Keratinocyte (primary cell): ENCODE results near the gene GRK4. TPM values are rescaled to one million over a fixed set of nuclear protein-coding genes. Genes with fewer than 3 reads are reported as not detected.
A peak's percentile ranks its signal among the peaks of the same experiment; 100 is the strongest.
"Not testable (repeated sequence)": the region's sequence is repeated elsewhere in the genome, so short reads cannot be mapped to it uniquely, and the experiment has no call there.

Source experiments
- DNase-seq: peaks from one replicate; pipeline ENCODE4 v3.0.0-alpha.2; 2011; ENCODE audit warnings: low read depth, missing footprints, low spot score
- FAIRE-seq: peaks from 2 replicates; lab custom pipeline; 2011; peaks lifted over from hg19 to GRCh38; lab: Jason Lieb, UNC
- H2AFZ ChIP-seq: 2 replicates; pipeline ENCODE4 v1.6.0; 2012; ENCODE audit warnings: low read length, control low read depth, inconsistent platforms; ENCODE audit not compliant: control insufficient read depth
- H3K27ac ChIP-seq: 2 replicates; pipeline ENCODE4 v1.5.1; 2011; ENCODE audit warnings: low read length; ENCODE audit not compliant: control insufficient read depth, insufficient read depth
- H3K27me3 ChIP-seq: 3 replicates; pipeline ENCODE4 v1.6.0; 2011; ENCODE audit warnings: low read length; ENCODE audit not compliant: control insufficient read depth, insufficient read depth; ENCODE audit errors: extremely low read depth
- H3K36me3 ChIP-seq, 2 experiments: 2 replicates in 1 of 2; 3 replicates in 1 of 2; pipeline ENCODE4 v1.5.1; 2011; ENCODE audit warnings: low read length in 2 of 2, mild to moderate bottlenecking in 1 of 2; ENCODE audit not compliant: control insufficient read depth in 2 of 2, insufficient read depth in 2 of 2; ENCODE audit errors: extremely low read depth in 1 of 2
- H3K4me1 ChIP-seq: 3 replicates; pipeline ENCODE4 v1.5.1; 2011; ENCODE audit warnings: low read length; ENCODE audit not compliant: control insufficient read depth, insufficient read depth; ENCODE audit errors: extremely low read depth
- H3K4me2 ChIP-seq: 3 replicates; pipeline ENCODE4 v1.6.0; 2011; ENCODE audit warnings: low read depth, low read length; ENCODE audit not compliant: control insufficient read depth, insufficient read depth; ENCODE audit errors: extremely low read depth
- H3K4me3 ChIP-seq, 3 experiments: fragments of 200-600 bp in 1 of 3; sonication (generic) in 1 of 3; 2 replicates in 2 of 3; 3 replicates in 1 of 3; pipeline ENCODE4 v1.5.1; 2011 to 2016; ENCODE audit warnings: low read length in 3 of 3, mild to moderate bottlenecking in 3 of 3, control low read depth in 2 of 3, inconsistent platforms in 1 of 3, low read depth in 1 of 3, mixed read lengths in 1 of 3, mixed run types in 1 of 3, moderate library complexity in 1 of 3; ENCODE audit not compliant: control insufficient read depth in 2 of 3, insufficient read depth in 2 of 3; ENCODE audit errors: extremely low read depth in 1 of 3
- H3K79me2 ChIP-seq: 2 replicates; pipeline ENCODE4 v1.6.0; 2012; ENCODE audit warnings: low read length; ENCODE audit not compliant: control insufficient read depth, insufficient read depth
- H3K9ac ChIP-seq: 3 replicates; pipeline ENCODE4 v1.6.0; 2011; ENCODE audit warnings: low read length; ENCODE audit not compliant: control insufficient read depth, insufficient read depth; ENCODE audit errors: extremely low read depth
- H3K9me1 ChIP-seq: 3 replicates; pipeline ENCODE4 v1.6.0; 2011; ENCODE audit warnings: low read length; ENCODE audit not compliant: control insufficient read depth, insufficient read depth; ENCODE audit errors: extremely low read depth
- H3K9me3 ChIP-seq: 2 replicates; pipeline ENCODE4 v1.5.1; 2012; ENCODE audit warnings: low read depth, low read length; ENCODE audit not compliant: control insufficient read depth
- H4K20me1 ChIP-seq: 3 replicates; pipeline ENCODE4 v1.6.0; 2011; ENCODE audit warnings: low read length; ENCODE audit not compliant: control insufficient read depth, insufficient read depth; ENCODE audit errors: extremely low read depth
- EZH2 ChIP-seq: IDR thresholded peaks from one replicate; pipeline ENCODE4 v1.6.1; 2012; ENCODE audit warnings: inconsistent platforms, mild to moderate bottlenecking, low read length, moderate library complexity
- dilution Hi-C: fragments of 300-500 bp; cut with MboI; formaldehyde crosslinking; loops from one replicate; pipeline ENCODE4 v1.7.0; 2020; ENCODE audit warnings: low sequenced_read_pairs; ENCODE audit not compliant: extremely low pct_ligation_motif_present
- polyA plus RNA-seq, 5 experiments: library from polyadenylated mRNA; depleted of rRNA in 3 of 5; stranded (reverse) in 3 of 5; stranded (forward) in 1 of 5; unstranded in 1 of 5; fragments of >200 nt; gene quantifications; 1 replicate in 1 of 5; 2 replicates in 3 of 5; 3 replicates in 1 of 5; pipeline versions ENCODE4 v1.2.1 to v1.2.3, GENCODE V29; 2011 to 2012; ENCODE audit warnings: missing spikeins in 2 of 5, low read depth in 1 of 5, low replicate concordance in 1 of 5
- TF ChIP-seq, protein P1 (sequence below), 3 experiments: IDR thresholded peaks in 1 of 3; conservative IDR thresholded peaks in 1 of 3; optimal IDR thresholded peaks in 1 of 3; 2 replicates in 2 of 3; 3 replicates in 1 of 3; pipeline versions ENCODE3 to v1.5.1; 2011; ENCODE audit warnings: low read length in 3 of 3, mild to moderate bottlenecking in 3 of 3, moderate library complexity in 2 of 3, control low read depth in 1 of 3, inconsistent platforms in 1 of 3; ENCODE audit not compliant: insufficient read depth in 2 of 3; ENCODE audit errors: extremely low read depth in 1 of 3

GRK4 gene
- polyA plus RNA-seq, 1 donor (not counting 4 experiments of a cell fraction or from before 2014, with no cell fraction given), result 4.3 TPM

DNA sequence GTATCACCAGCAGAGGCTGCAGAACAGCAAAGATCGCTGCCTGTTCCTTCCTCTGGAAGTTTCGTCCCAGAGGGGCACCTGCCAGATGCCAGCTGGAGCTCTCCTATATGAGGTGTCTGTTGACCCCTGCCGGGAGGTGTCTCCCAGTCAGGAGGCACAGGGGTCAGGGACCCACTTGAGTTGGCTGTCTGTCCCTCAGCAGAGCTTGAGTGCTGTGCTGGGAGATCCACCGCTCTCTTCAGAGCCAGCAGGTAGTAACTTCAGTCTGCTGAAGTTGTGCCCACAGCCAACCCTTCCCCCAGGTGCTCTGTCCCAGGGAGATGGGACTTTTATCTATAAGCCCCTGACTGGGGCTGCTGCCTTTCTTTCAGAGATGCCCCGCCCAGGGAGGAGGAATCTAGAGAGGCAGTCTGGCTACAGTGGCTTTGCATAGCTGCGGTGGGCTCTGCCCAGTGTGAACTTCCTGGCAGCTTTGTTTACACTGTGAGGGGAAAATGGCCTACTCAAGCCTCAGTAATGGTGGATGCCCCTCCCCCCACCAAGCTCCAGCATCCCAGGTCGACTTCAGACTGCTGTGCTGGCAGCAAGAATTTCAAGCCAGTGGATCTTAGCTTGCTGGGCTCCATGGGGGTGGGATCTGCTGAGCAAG, 40.8 kb upstream of the GRK4 start:
- H3K79me2 ChIP-seq, H3K27ac ChIP-seq, H3K27me3 ChIP-seq, H3K4me2 ChIP-seq, FAIRE-seq, dilution Hi-C loops, H4K20me1 ChIP-seq, H3K9me3 ChIP-seq, DNase-seq, H3K4me3 ChIP-seq, H3K9me1 ChIP-seq, H2AFZ ChIP-seq, H3K9ac ChIP-seq: not testable (repeated sequence)
- peaks cover 15 to 16% of the 10 kb centered on the region in 2 experiments for H3K36me3 ChIP-seq
- peaks cover 11% of the 10 kb centered on the region for H3K4me1 ChIP-seq

DNA sequence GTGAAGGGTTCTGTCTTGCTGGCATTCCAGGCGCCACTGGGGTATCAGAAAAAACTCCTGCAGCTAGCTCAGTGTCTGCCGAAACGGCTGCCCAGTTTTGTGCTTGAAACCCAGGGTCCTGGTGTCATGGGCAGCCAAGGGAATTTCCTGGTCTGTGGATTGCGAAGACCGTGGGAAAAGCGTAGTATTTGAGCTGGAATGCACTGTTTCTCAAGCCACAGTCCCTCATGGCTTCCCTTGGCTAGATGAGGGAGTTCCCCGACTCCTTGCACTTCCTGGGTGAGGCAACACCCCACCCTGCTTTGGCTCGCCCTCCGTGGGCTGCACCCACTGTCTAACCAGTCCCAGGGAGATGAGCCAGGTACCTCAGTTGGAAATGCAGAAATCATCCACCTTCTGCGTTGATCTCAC, 40.2 kb upstream of the GRK4 start:
- H3K4me1 ChIP-seq, result peaks cover 11% of the 10 kb centered on the region
- no peak overlapping the region for H3K4me2 ChIP-seq
- peaks cover 3% of the 10 kb centered on the region for H3K79me2 ChIP-seq
- no peak overlapping the region for H3K4me3 ChIP-seq
- H3K27me3 ChIP-seq, result no peaks in the 10 kb centered on the region
- H3K9ac ChIP-seq, result no peak overlapping the region
- FAIRE-seq, result peak; percentile 64
- no peaks in the 10 kb centered on the region for H4K20me1 ChIP-seq
- TF ChIP-seq, protein P1, sequence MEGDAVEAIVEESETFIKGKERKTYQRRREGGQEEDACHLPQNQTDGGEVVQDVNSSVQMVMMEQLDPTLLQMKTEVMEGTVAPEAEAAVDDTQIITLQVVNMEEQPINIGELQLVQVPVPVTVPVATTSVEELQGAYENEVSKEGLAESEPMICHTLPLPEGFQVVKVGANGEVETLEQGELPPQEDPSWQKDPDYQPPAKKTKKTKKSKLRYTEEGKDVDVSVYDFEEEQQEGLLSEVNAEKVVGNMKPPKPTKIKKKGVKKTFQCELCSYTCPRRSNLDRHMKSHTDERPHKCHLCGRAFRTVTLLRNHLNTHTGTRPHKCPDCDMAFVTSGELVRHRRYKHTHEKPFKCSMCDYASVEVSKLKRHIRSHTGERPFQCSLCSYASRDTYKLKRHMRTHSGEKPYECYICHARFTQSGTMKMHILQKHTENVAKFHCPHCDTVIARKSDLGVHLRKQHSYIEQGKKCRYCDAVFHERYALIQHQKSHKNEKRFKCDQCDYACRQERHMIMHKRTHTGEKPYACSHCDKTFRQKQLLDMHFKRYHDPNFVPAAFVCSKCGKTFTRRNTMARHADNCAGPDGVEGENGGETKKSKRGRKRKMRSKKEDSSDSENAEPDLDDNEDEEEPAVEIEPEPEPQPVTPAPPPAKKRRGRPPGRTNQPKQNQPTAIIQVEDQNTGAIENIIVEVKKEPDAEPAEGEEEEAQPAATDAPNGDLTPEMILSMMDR (optimal IDR thresholded peaks at IDR 0.05 in 1 of 3, IDR thresholded peaks at IDR 0.05 in 1 of 3, conservative IDR thresholded peaks at IDR 0.05 in 1 of 3; ENCODE audit: extremely low read depth in 1 of 3, insufficient read depth in 2 of 3, low read length in 3 of 3), result no peak
- no peak for TF ChIP-seq EZH2
- H2AFZ ChIP-seq, result no peak overlapping the region
- H3K9me1 ChIP-seq, result no peaks in the 10 kb centered on the region
- peaks cover 16 to 21% of the 10 kb centered on the region in 2 experiments for H3K36me3 ChIP-seq
- no peaks in the 10 kb centered on the region for H3K9me3 ChIP-seq
- dilution Hi-C loops, result no loop called here
- no peak for DNase-seq
- no peak overlapping the region for H3K27ac ChIP-seq
